Measurements from ENCODE around the gene TMCC1. TPM values are rescaled to one million over a fixed set of nuclear protein-coding genes. Genes with fewer than 3 reads are reported as not detected.
"Not testable (repeated sequence)": the region's sequence is repeated elsewhere in the genome, so short reads cannot be mapped to it uniquely, and the experiment has no call there.

The TMCC1 gene
- total RNA-seq, 6 experiments from 2014 or later = 21.7 to 124 (median 25.2) TPM

DNA sequence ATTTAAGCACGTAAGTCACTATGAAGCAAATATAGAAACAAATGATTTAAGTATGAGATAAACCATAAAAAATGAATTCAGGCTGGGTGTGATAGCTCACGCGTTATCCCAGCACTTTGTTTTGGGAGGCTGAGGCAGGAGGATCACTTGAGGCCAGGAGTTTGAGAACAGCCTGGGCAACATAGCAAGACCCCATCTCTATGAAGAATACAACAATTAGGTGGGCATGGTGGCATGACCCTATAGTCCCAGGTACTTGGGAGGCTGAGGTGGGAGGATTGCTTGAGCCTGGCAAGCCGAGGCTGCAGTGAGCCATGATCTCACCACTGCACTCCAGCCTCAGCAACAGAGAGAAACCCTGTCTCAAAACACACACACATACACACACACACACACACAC, 34.2 kb downstream of the TMCC1 start:
- ATAC-seq = no peak
- WGBS (ENCODE audit: insufficient coverage, low coverage, low lambda C conversion rate, missing lambda C conversion rate) = 97% methylated on average over 3 of the region's 4 CpGs
- intact Hi-C loops (cut with DNase I) = no loop called here

DNA sequence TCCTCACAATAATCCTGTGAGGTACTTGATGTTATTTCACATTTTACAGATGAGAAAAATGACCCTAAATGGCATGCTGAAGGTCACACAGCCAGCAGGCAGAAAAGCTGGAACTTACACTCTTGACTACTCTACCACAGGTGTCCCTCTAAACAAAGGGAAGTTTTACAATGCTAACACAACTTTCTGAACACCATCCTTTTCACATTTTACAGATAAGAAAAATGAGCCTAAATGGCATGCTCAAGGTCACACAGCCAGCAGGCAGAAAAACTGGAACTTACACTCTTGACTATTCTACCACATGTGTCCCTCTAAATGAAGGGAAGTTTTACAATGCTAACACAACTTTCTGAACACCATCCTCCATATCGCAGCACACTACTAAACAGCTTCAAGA, 35.6 kb downstream of the TMCC1 start:
- WGBS (ENCODE audit: insufficient coverage, low coverage, low lambda C conversion rate, missing lambda C conversion rate) = 64% methylated on average over 1 of the region's 1 CpG
- ATAC-seq = no peak
- no peaks in the 10 kb centered on the region for H3K36me3 ChIP-seq
- H3K9me3 ChIP-seq = no peaks in the 10 kb centered on the region
- no peak for DNase-seq
- TF ChIP-seq, protein P1, sequence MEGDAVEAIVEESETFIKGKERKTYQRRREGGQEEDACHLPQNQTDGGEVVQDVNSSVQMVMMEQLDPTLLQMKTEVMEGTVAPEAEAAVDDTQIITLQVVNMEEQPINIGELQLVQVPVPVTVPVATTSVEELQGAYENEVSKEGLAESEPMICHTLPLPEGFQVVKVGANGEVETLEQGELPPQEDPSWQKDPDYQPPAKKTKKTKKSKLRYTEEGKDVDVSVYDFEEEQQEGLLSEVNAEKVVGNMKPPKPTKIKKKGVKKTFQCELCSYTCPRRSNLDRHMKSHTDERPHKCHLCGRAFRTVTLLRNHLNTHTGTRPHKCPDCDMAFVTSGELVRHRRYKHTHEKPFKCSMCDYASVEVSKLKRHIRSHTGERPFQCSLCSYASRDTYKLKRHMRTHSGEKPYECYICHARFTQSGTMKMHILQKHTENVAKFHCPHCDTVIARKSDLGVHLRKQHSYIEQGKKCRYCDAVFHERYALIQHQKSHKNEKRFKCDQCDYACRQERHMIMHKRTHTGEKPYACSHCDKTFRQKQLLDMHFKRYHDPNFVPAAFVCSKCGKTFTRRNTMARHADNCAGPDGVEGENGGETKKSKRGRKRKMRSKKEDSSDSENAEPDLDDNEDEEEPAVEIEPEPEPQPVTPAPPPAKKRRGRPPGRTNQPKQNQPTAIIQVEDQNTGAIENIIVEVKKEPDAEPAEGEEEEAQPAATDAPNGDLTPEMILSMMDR (IDR thresholded peaks at IDR 0.05) = no peak
- TF ChIP-seq POLR2A (IDR thresholded peaks at IDR 0.05) = no peak
- H3K27ac ChIP-seq = no peak overlapping the region
- no peaks in the 10 kb centered on the region for H3K27me3 ChIP-seq
- peaks cover 0 to 19% (median under 1%) of the 10 kb centered on the region in 4 donors for H3K4me1 ChIP-seq
- intact Hi-C loops (cut with DNase I) = no loop called here
- H3K4me3 ChIP-seq = no peak overlapping the region

More for the DNA sequence above, 34.2 kb downstream of the TMCC1 start:
- Histone ChIP-seq H3K27ac (no peak overlapping the region), H3K4me1 (peaks cover 0 to 19% (median under 1%) of the 10 kb centered on the region in 4 donors), H3K36me3 (no peaks in the 10 kb centered on the region), H3K27me3 (no peaks in the 10 kb centered on the region), H3K4me3 (no peak overlapping the region), H3K9me3 (no peaks in the 10 kb centered on the region)
- TF ChIP-seq, protein P1 (IDR thresholded peaks at IDR 0.05) = no peak
- TF ChIP-seq POLR2A (IDR thresholded peaks at IDR 0.05) = no peak
- no peak for DNase-seq

DNA sequence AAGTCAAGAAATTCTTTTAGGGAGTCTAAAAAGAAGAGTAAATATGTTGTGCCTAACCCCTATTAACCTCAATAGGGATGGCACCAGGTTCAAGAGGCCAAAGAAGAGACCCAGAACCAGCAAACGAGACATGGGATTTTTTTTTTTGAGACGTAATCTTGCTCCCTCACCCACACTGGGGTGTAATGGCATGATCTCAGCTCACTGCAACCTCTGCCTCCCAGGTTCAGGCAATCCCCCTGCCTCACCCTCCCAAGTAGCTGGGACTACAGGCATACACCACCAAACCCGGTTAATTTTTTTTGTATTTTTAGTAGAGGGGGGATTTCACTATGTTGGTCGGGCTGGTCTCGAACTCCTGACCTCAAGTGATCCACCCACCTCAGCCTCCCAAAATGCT, 36.7 kb downstream of the TMCC1 start:
- DNase-seq; intact Hi-C loops (cut with DNase I); H3K4me3 ChIP-seq; H3K9me3 ChIP-seq; H3K36me3 ChIP-seq; H3K27ac ChIP-seq; ATAC-seq; H3K27me3 ChIP-seq: not testable (repeated sequence)
- H3K4me1 ChIP-seq = peaks cover 0 to 19% (median under 1%) of the 10 kb centered on the region in 4 donors
- WGBS (ENCODE audit: insufficient coverage, low coverage, low lambda C conversion rate, missing lambda C conversion rate) = 51% methylated on average over 4 of the region's 5 CpGs

DNA sequence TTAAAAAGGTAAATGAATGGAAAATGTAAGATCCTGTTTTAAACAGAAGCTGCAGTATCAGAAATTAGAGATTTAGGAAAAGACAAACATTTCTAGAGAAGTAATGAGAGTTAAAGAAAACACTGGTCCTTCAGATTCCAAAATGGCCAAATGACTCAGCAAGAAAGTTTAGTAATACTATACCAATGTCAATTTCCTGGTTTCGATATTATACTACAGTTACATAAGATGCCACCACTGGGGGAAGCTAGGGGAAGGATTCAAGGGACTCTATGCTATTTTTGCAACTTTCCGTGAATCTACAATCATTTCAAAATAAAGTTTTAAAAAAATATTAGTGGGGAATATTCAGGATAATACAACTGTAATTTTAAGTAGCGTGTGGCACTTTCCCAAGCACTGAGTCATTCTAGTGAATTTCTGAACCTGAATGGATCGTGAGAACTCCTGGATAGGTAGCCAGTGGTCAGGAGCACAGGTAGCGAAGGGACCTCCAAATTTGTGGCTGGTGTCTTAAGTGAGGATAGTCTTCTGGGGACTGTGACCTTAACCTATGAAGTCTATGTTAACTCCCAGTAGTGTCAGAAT, 37.6 kb downstream of the TMCC1 start:
- Histone ChIP-seq H3K27me3 (no peaks in the 10 kb centered on the region), H3K36me3 (peaks cover 0 to 2% (median 0%) of the 10 kb centered on the region in 4 donors), H3K4me1 (peaks cover 0 to 19% (median under 1%) of the 10 kb centered on the region in 4 donors), H3K4me3 (no peak overlapping the region), H3K27ac (peak overlapping the region in 2 of 3 donors; percentile 2 to 12), H3K9me3 (no peaks in the 10 kb centered on the region)
- DNase-seq (no peak), ATAC-seq (peak in 3 of 4 donors; percentile 54 to 84 (median 75))
- 69% methylated on average over 5 of the region's 5 CpGs for WGBS (ENCODE audit: insufficient coverage, low coverage, low lambda C conversion rate, missing lambda C conversion rate)
- TF ChIP-seq POLR2A (IDR thresholded peaks at IDR 0.05) = no peak
- intact Hi-C loops (cut with DNase I) = no loop called here

DNA sequence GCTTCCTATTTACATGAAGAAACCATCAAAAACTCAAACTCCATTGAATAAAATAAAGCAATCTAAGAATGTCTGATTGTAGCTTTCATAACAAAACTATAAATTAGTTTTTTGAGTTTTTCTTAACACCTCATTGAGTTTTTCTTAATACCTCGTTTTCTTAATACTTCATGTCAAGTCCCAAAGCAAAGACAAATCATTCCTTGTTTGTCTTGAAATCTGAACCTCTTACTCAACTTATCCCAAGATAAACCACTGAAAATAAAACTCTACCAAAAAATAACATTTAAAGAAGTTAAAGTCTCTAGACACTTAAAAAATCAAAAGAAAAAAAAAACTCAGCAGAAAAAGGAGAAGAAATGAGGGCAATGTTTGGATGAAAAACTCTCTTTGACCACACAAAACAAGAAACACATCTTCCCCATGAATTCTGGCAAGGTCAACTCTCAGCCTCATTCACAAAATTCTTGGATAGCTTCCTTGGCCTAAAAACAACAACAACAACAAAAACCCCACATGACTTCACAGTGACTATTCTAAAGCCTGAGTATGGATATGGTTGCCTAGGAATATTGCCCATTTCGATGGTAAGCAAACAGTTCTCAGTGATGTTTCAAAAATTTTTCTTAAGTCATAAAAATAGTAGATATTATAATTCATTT, 38.2 kb downstream of the TMCC1 start:
- Histone ChIP-seq H3K27me3 (no peaks in the 10 kb centered on the region), H3K9me3 (no peaks in the 10 kb centered on the region), H3K36me3 (peaks cover 0 to 2% (median 0%) of the 10 kb centered on the region in 4 donors), H3K4me1 (peaks cover 0 to 19% (median under 1%) of the 10 kb centered on the region in 4 donors), H3K27ac (peak overlapping the region in 1 of 3 donors; percentile 12), H3K4me3 (no peak overlapping the region)
- TF ChIP-seq POLR2A (IDR thresholded peaks at IDR 0.05) = no peak
- TF ChIP-seq, protein P1 (IDR thresholded peaks at IDR 0.05) = no peak
- no peak for DNase-seq
- WGBS (ENCODE audit: insufficient coverage, low coverage, low lambda C conversion rate, missing lambda C conversion rate) = 55% methylated on average over 2 of the region's 2 CpGs
- intact Hi-C loops (cut with DNase I) = no loop called here
- ATAC-seq = peak in 1 of 4 donors; percentile 19

All from right lobe of liver (tissue), 6 donors.